Mesendoderm (in vitro differentiated cells): Measurements from ENCODE around the gene MCOLN3.

ENCODE experiments used
- DNase-seq: peaks from one replicate; pipeline ENCODE4 v3.0.0; 2013
- H2AK5ac ChIP-seq: 2 replicates; pipeline ENCODE4 v1.6.1; 2013; ENCODE audit warnings: low read length, inconsistent platforms
- H2BK120ac ChIP-seq: 2 replicates; pipeline ENCODE4 v1.6.1; 2013; ENCODE audit warnings: low read depth, mild to moderate bottlenecking, low read length, moderate library complexity, mixed read lengths
- H2BK15ac ChIP-seq: replicated peaks from 2 replicates; pipeline ENCODE4 v1.6.1; 2013; ENCODE audit warnings: low read depth, mild to moderate bottlenecking, moderate library complexity
- H2BK5ac ChIP-seq: 2 replicates; pipeline ENCODE4 v1.6.1; 2013; ENCODE audit warnings: low read length, inconsistent platforms
- H3K18ac ChIP-seq: 2 replicates; pipeline ENCODE4 v1.6.1; 2013; ENCODE audit warnings: mild to moderate bottlenecking, low read length, mixed read lengths
- H3K23ac ChIP-seq: one replicate; pipeline ENCODE4 v1.6.1; 2013; ENCODE audit warnings: low read length
- H3K27ac ChIP-seq: 2 replicates; pipeline ENCODE4 v1.5.1; 2013; ENCODE audit warnings: low read depth, mild to moderate bottlenecking, inconsistent platforms, low read length, moderate library complexity
- H3K27me3 ChIP-seq: 2 replicates; pipeline ENCODE4 v1.6.1; 2013; ENCODE audit warnings: low read length, control low read depth, mild to moderate bottlenecking, inconsistent platforms; ENCODE audit not compliant: insufficient read depth, poor library complexity
- H3K36me3 ChIP-seq: 2 replicates; pipeline ENCODE4 v1.6.1; 2013; ENCODE audit warnings: low read length, inconsistent platforms; ENCODE audit not compliant: control insufficient read depth, insufficient read depth
- H3K4ac ChIP-seq: one replicate; pipeline ENCODE4 v1.6.1; 2013; ENCODE audit warnings: low read depth, mild to moderate bottlenecking, low read length, moderate library complexity
- H3K4me1 ChIP-seq: 2 replicates; pipeline ENCODE4 v1.6.1; 2013; ENCODE audit warnings: low read depth, low read length, inconsistent platforms; ENCODE audit not compliant: control insufficient read depth
- H3K4me2 ChIP-seq: 2 replicates; pipeline ENCODE4 v1.6.1; 2013; ENCODE audit warnings: low read length
- H3K4me3 ChIP-seq: 2 replicates; pipeline ENCODE4 v1.5.1; 2013; ENCODE audit warnings: mild to moderate bottlenecking, low read length
- H3K56ac ChIP-seq: one replicate; pipeline ENCODE4 v1.6.1; 2013; ENCODE audit warnings: low read length
- H3K79me1 ChIP-seq: 2 replicates; pipeline ENCODE4 v1.6.1; 2013; ENCODE audit warnings: low read length, inconsistent platforms
- H3K79me2 ChIP-seq: 2 replicates; pipeline ENCODE4 v1.6.1; 2013; ENCODE audit warnings: mild to moderate bottlenecking, low read length; ENCODE audit not compliant: control insufficient read depth, insufficient read depth
- H3K9ac ChIP-seq: 2 replicates; pipeline ENCODE4 v1.6.1; 2013; ENCODE audit warnings: low read length, inconsistent platforms
- H4K5ac ChIP-seq: one replicate; pipeline ENCODE4 v1.6.1; 2013; ENCODE audit warnings: low read length
- H4K8ac ChIP-seq: one replicate; pipeline ENCODE4 v1.6.1; 2013; ENCODE audit warnings: low read depth, mild to moderate bottlenecking, control low read depth, low read length, moderate library complexity
- WGBS: extraction: QIAGEN DNeasy Blood & Tissue Kit; methylation state at CpG from one replicate; pipeline ENCODE4 v1.1.7; 2013; ENCODE audit warnings: low lambda C conversion rate, missing lambda C conversion rate; ENCODE audit not compliant: insufficient coverage; ENCODE audit errors: extremely low coverage; 5-methylcytosine and 5-hydroxymethylcytosine counted together

Gene MCOLN3

DNA sequence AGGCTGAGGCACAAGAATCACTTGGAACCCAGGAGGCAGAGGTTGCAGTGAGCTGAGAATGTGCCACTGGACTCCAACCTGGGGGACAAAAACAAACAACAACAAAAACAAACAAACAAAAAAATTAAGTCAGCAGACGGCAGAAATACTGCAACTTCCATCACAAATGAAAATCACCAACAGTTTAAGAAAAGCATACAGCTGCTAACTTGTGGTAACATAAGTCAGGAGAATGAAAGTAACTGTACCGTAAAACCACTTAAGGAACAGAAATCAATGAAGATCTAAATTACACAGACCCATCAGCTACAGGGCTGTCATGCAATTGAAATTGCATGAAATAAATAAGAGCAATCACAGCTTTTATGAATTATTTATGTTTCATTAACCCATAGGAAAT, 76.3 kb downstream of the MCOLN3 start:
- WGBS: no CpG with 5 or more reads among the region's 2 CpGs
- no peak overlapping the region for H2BK120ac ChIP-seq
- H4K5ac ChIP-seq: no peak overlapping the region
- H3K27ac ChIP-seq: no peak overlapping the region
- H3K18ac ChIP-seq: no peak overlapping the region
- no peak overlapping the region for H3K23ac ChIP-seq
- no peak for DNase-seq
- no peaks in the 10 kb centered on the region for H3K36me3 ChIP-seq
- no peaks in the 10 kb centered on the region for H3K27me3 ChIP-seq
- no peaks in the 10 kb centered on the region for H3K79me1 ChIP-seq
- no peak overlapping the region for H3K4ac ChIP-seq
- H3K56ac ChIP-seq: no peak overlapping the region
- H3K79me2 ChIP-seq: no peaks in the 10 kb centered on the region
- no peak overlapping the region for H3K9ac ChIP-seq
- H4K8ac ChIP-seq: no peak overlapping the region
- no peaks in the 10 kb centered on the region for H3K4me1 ChIP-seq
- no peak overlapping the region for H2BK5ac ChIP-seq
- no peak overlapping the region for H3K4me2 ChIP-seq
- H3K4me3 ChIP-seq: no peak overlapping the region
- no peak overlapping the region for H2AK5ac ChIP-seq
- H2BK15ac ChIP-seq: no peak overlapping the region

DNA sequence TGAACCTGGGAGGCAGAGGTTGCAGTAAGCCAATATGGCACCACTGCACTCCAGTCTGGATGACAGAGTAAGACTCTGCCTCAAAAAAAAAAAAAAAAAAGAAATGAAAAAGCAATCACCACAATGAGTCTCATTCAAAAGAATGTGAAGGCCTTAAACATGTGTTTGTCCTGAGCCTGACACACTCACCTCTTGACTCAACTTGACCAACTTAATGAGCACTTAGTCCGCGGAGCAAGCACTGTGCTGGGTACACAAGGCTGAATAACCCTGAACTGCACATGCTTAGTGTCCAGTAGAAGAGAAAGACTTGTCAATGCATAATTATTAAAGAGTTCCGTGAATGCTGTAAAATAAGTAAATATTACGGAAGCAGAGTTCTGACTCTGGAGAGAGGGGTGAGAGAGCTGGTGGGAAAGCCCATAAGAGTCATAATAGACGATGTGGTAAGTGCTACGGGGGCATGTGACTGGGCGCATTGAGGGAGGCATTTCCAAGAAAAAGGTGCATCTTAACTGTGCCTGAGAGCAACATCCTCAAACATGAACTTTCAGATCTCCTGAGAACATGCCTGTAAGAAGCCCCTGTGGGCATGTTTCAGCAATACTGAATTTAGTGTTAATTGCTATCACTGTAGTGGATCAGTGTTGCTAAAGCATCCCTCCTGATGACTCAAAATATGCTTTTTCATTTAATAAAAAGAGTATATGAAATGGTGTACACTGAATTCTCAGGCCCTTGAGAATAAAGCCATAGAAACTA, 78.6 kb downstream of the MCOLN3 start:
- Histone ChIP-seq H3K23ac (no peak overlapping the region), H3K79me1 (no peaks in the 10 kb centered on the region), H3K4me2 (no peak overlapping the region), H4K5ac (no peak overlapping the region), H3K18ac (no peak overlapping the region), H3K27me3 (no peaks in the 10 kb centered on the region), H2BK15ac (no peak overlapping the region), H3K79me2 (no peaks in the 10 kb centered on the region), H2BK120ac (no peak overlapping the region), H3K4me1 (no peaks in the 10 kb centered on the region), H4K8ac (no peak overlapping the region), H3K9ac (no peak overlapping the region), H3K56ac (no peak overlapping the region), H3K36me3 (no peaks in the 10 kb centered on the region), H2BK5ac (no peak overlapping the region), H3K4ac (no peak overlapping the region), H2AK5ac (no peak overlapping the region), H3K4me3 (no peak overlapping the region), H3K27ac (no peak overlapping the region)
- DNase-seq: no peak
- WGBS: no CpG with 5 or more reads among the region's 7 CpGs

DNA sequence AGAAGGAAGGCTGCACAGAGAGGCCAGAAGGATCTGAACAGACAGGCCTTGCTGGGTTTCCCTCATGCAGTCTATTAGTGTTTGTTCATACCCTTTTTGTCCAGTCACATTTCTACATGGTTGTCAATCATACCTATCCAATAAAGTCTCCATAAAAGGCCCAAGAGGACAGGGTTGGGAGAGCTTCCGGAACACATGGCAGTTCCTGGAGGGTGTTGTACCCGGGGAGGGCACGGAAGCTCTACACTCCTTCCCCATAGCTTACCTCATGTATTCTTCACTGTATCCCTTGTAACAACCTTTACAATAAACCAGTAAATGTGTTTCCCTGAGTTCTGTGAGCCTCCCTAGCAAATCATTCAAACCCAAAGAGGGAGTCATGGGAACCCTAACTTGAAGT, 79.4 kb downstream of the MCOLN3 start:
- no CpG with 5 or more reads among the region's 3 CpGs for WGBS
- Histone ChIP-seq H4K5ac (no peak overlapping the region), H3K4me3 (no peak overlapping the region), H3K4me1 (no peaks in the 10 kb centered on the region), H3K4me2 (no peak overlapping the region), H4K8ac (no peak overlapping the region), H3K18ac (no peak overlapping the region), H3K79me2 (no peaks in the 10 kb centered on the region), H3K9ac (no peak overlapping the region), H3K56ac (no peak overlapping the region), H2BK5ac (no peak overlapping the region), H3K79me1 (no peaks in the 10 kb centered on the region), H2BK15ac (no peak overlapping the region), H3K27me3 (no peaks in the 10 kb centered on the region), H3K27ac (no peak overlapping the region), H3K23ac (no peak overlapping the region), H2AK5ac (no peak overlapping the region), H2BK120ac (no peak overlapping the region), H3K4ac (no peak overlapping the region), H3K36me3 (no peaks in the 10 kb centered on the region)
- no peak for DNase-seq

GRCh38 chr1:84968101-84968500, 80.2 kb downstream of the MCOLN3 start:
- no peak overlapping the region for H2BK120ac ChIP-seq
- no peak overlapping the region for H3K4ac ChIP-seq
- no peaks in the 10 kb centered on the region for H3K79me2 ChIP-seq
- H3K36me3 ChIP-seq: no peaks in the 10 kb centered on the region
- WGBS: no CpG with 5 or more reads among the region's 1 CpG
- no peak overlapping the region for H3K27ac ChIP-seq
- H3K18ac ChIP-seq: no peak overlapping the region
- no peak overlapping the region for H2AK5ac ChIP-seq
- no peaks in the 10 kb centered on the region for H3K27me3 ChIP-seq
- no peak overlapping the region for H4K8ac ChIP-seq
- H3K23ac ChIP-seq: no peak overlapping the region
- H3K56ac ChIP-seq: no peak overlapping the region
- DNase-seq: no peak
- H3K4me1 ChIP-seq: no peaks in the 10 kb centered on the region
- no peak overlapping the region for H3K9ac ChIP-seq
- no peak overlapping the region for H3K4me2 ChIP-seq
- H3K4me3 ChIP-seq: no peak overlapping the region
- H2BK5ac ChIP-seq: no peak overlapping the region
- no peak overlapping the region for H2BK15ac ChIP-seq
- no peaks in the 10 kb centered on the region for H3K79me1 ChIP-seq
- H4K5ac ChIP-seq: no peak overlapping the region
